Osteoblast (primary cell): ENCODE data around the gene ZEB2. TPM values are rescaled to one million over a fixed set of nuclear protein-coding genes. Genes with fewer than 3 reads are reported as not detected.

Experiments used
- DNase-seq: peaks from one replicate; pipeline ENCODE4 v3.0.0; 2011; ENCODE audit warnings: low spot score, mixed read lengths; ENCODE audit not compliant: insufficient read length; ENCODE audit errors: missing footprints
- H2AFZ ChIP-seq: 2 replicates; pipeline ENCODE4 v1.6.0; 2011; ENCODE audit warnings: mild to moderate bottlenecking, low read length
- H3K27ac ChIP-seq: 2 replicates; pipeline ENCODE4 v1.5.1; 2011; ENCODE audit warnings: mild to moderate bottlenecking, low read depth, low read length, moderate library complexity
- H3K27me3 ChIP-seq: 2 replicates; pipeline ENCODE4 v1.6.0; 2012; ENCODE audit warnings: mild to moderate bottlenecking, control low read depth, inconsistent platforms, low read length, moderate library complexity; ENCODE audit not compliant: insufficient read depth
- H3K36me3 ChIP-seq: 2 replicates; pipeline ENCODE4 v1.5.1; 2011; ENCODE audit warnings: mild to moderate bottlenecking, low read length, control low read depth, moderate library complexity; ENCODE audit not compliant: insufficient read depth
- H3K4me1 ChIP-seq: 2 replicates; pipeline ENCODE4 v1.5.1; 2011; ENCODE audit warnings: mild to moderate bottlenecking, low read length, control low read depth, moderate library complexity; ENCODE audit not compliant: insufficient read depth
- H3K4me2 ChIP-seq: 2 replicates; pipeline ENCODE4 v1.6.0; 2011; ENCODE audit warnings: mild to moderate bottlenecking, low read length; ENCODE audit not compliant: insufficient read depth
- H3K4me3 ChIP-seq: fragments of 200-600 bp; sonication (generic); 3 replicates; pipeline ENCODE4 v1.5.1; 2012; ENCODE audit warnings: mild to moderate bottlenecking, low read length, inconsistent platforms; ENCODE audit not compliant: insufficient read depth
- H3K79me2 ChIP-seq: 2 replicates; pipeline ENCODE4 v1.6.0; 2012; ENCODE audit warnings: mild to moderate bottlenecking, low read length, control low read depth, inconsistent platforms; ENCODE audit not compliant: insufficient read depth
- H3K9me3 ChIP-seq: 2 replicates; pipeline ENCODE4 v1.5.1; 2011; ENCODE audit warnings: low read depth, low read length, control low read depth
- H4K20me1 ChIP-seq: 2 replicates; pipeline ENCODE4 v1.6.0; 2012; ENCODE audit warnings: mild to moderate bottlenecking, low read length, control low read depth; ENCODE audit not compliant: insufficient read depth
- CTCF ChIP-seq: IDR thresholded peaks from 2 replicates; pipeline ENCODE4 v1.5.1; 2011; ENCODE audit warnings: mild to moderate bottlenecking, low read depth, low read length, moderate library complexity; ENCODE audit errors: extremely low read depth
- total RNA-seq: library from RNA; depleted of rRNA; stranded (reverse); fragments of >200 nt; gene quantifications from 2 replicates; pipeline ENCODE4 v1.2.3, GENCODE V29; 2012

Gene ZEB2
- total RNA-seq, 1 donor: 119 TPM

GRCh38 chr2:144403933-144404332 is 116.0 kb downstream of the ZEB2 start:
- Histone ChIP-seq H3K36me3 (peaks cover 51% of the 10 kb centered on the region), H4K20me1 (no peaks in the 10 kb centered on the region), H3K4me1 (no peaks in the 10 kb centered on the region), H3K9me3 (no peaks in the 10 kb centered on the region), H3K27me3 (no peaks in the 10 kb centered on the region), H3K4me3 (no peak overlapping the region), H3K4me2 (no peak overlapping the region), H2AFZ (no peak overlapping the region), H3K27ac (no peak overlapping the region), H3K79me2 (peaks cover 22% of the 10 kb centered on the region)
- TF ChIP-seq CTCF: no peak
- DNase-seq: no peak

GRCh38 chr2:144402251-144402650 is 117.7 kb downstream of the ZEB2 start:
- H4K20me1 ChIP-seq: no peaks in the 10 kb centered on the region
- H3K79me2 ChIP-seq: peaks cover 24% of the 10 kb centered on the region
- no peak for DNase-seq
- H3K4me1 ChIP-seq: no peaks in the 10 kb centered on the region
- H3K4me2 ChIP-seq: no peak overlapping the region
- H3K36me3 ChIP-seq: peaks cover 65% of the 10 kb centered on the region
- TF ChIP-seq CTCF: no peak
- H2AFZ ChIP-seq: no peak overlapping the region
- no peaks in the 10 kb centered on the region for H3K27me3 ChIP-seq
- no peak overlapping the region for H3K27ac ChIP-seq
- no peak overlapping the region for H3K4me3 ChIP-seq
- H3K9me3 ChIP-seq: no peaks in the 10 kb centered on the region

- Histone ChIP-seq H3K4me3 (no peak overlapping the region), H3K9me3 (no peaks in the 10 kb centered on the region), H3K4me2 (no peak overlapping the region), H3K27ac (no peak overlapping the region), H3K4me1 (no peaks in the 10 kb centered on the region), H2AFZ (no peak overlapping the region), H4K20me1 (peaks cover 2% of the 10 kb centered on the region), H3K27me3 (no peaks in the 10 kb centered on the region), H3K36me3 (peaks cover 77% of the 10 kb centered on the region), H3K79me2 (peaks cover 22% of the 10 kb centered on the region)
- DNase-seq: no peak
- no peak for TF ChIP-seq CTCF
These were observed 118.9 kb downstream of the ZEB2 start for GRCh38 chr2:144401036-144401435.

- Histone ChIP-seq H3K4me2 (no peak overlapping the region), H3K4me1 (no peaks in the 10 kb centered on the region), H3K36me3 (peaks cover 94% of the 10 kb centered on the region), H3K79me2 (peaks cover 23% of the 10 kb centered on the region), H3K27me3 (no peaks in the 10 kb centered on the region), H3K27ac (no peak overlapping the region), H2AFZ (no peak overlapping the region), H3K4me3 (no peak overlapping the region), H4K20me1 (peaks cover 2% of the 10 kb centered on the region), H3K9me3 (no peaks in the 10 kb centered on the region)
- TF ChIP-seq CTCF: no peak
- DNase-seq: no peak
These were observed 123.6 kb downstream of the ZEB2 start for GRCh38 chr2:144396318-144396717.
